Measurements from ENCODE around the gene SLIT1.

SLIT1 gene

DNA sequence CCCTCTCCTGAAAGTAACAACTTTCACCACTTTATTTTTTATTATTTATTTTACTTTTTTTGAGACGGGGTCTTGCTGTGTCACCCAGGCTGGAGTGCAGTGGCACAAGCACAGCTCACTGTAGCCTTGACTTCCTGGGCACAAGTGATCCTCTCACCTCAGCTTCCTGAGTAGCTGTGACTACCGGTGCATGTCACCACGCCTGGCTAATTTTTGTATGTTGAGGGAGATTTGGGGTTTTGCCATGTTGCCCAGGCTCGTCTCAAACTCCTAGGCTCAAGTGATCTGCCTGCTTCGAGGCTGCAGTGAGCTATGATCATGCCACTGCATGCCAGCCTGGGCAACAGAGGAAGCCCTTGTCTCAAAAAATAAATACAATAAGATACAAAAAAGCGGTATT, 14.9 kb upstream of the SLIT1 start:
- no peak for DNase-seq (ENCODE audit: low spot score)

- DNase-seq (ENCODE audit: low spot score) = no peak
Measured at GRCh38 chr10:97199152-97199551, 13.4 kb upstream of the SLIT1 start.

GRCh38 chr10:97197030-97197500, 11.3 kb upstream of the SLIT1 start:
- DNase-seq (ENCODE audit: low spot score) = no peak

GRCh38 chr10:97196223-97197029, 10.7 kb upstream of the SLIT1 start:
- peak; percentile 72 for DNase-seq (ENCODE audit: low spot score)

GRCh38 chr10:97195706-97196222, 10.0 kb upstream of the SLIT1 start:
- DNase-seq (ENCODE audit: low spot score) = no peak

DNA sequence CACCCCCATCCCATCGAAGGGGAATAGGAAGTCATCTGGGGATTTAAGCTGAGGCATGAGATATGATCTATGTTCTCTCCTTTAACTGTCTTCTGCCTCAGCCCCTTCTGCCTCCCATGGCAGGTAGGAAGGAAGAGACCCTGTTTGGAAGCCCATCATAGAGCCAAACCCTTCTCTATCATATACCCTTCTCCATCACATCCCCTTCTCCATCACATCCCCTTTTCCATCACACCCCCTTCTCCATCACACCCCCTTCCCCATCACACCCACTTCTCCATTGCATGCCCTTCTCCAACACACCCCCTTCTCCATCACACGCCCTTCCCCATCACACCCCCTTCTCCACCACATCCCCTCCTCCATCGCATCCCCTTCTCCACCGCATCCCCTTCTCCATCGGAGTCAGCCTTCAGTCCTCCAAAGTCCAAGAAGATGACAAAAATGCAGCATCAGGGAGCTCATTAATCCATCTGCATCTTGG, 7.2 kb upstream of the SLIT1 start:
- no peak for DNase-seq (ENCODE audit: low spot score)

- no peak for DNase-seq (ENCODE audit: low spot score)
Measured at GRCh38 chr10:97190450-97190849, 4.7 kb upstream of the SLIT1 start.

DNA sequence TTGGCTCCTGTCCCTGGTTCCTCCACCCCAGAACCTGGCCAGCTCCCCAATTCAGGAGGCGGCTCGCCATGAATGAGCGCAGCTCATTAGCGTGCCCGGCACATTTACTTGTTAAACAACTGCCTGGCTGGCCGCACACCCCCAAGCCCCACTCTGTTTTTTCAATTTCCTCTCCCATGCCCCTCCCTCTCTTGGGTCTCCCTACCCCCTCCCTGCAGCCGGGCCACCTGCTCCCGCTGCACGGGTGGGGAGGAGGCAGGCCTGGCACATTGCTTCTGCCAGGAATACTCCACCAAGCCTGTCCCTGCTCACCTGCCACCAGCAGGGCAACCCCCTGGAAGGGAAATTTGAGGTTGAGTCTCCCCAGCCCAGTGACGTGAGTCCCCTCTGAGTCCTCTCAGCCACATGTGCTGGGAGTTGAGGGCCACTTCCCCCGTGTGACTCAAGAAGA, 2.5 kb upstream of the SLIT1 start:
- DNase-seq (ENCODE audit: low spot score) = no peak

GRCh38 chr10:97186911-97187310, 1.2 kb upstream of the SLIT1 start:
- no peak for DNase-seq (ENCODE audit: low spot score)

GRCh38 chr10:97184971-97185325, 811 bp downstream of the SLIT1 start:
- DNase-seq (ENCODE audit: low spot score) = no peak

GRCh38 chr10:97183314-97183713, 2.4 kb downstream of the SLIT1 start:
- DNase-seq (ENCODE audit: low spot score) = no peak

GRCh38 chr10:97182288-97182990, 3.3 kb downstream of the SLIT1 start:
- no peak for DNase-seq (ENCODE audit: low spot score)

DNA sequence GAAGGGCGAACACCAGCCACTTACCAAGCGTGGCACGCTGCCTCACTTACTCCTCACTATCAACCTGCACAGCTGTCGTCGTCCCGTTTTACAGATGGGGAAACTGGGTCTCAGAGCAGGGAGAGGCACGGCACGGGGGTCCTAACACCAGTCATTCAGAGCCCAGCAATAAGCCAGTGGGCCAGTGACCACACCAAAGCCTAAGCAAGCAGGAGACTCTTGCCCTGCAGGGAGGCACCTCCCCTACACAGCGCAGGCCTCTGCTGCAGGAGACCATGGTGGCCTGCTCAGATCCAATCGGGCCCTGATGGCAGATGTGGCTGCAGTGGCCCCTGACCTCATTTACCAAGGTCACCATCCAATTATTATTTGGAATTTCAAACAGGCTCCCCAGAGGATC, 4.8 kb downstream of the SLIT1 start:
- DNase-seq (ENCODE audit: low spot score) = no peak

DNA sequence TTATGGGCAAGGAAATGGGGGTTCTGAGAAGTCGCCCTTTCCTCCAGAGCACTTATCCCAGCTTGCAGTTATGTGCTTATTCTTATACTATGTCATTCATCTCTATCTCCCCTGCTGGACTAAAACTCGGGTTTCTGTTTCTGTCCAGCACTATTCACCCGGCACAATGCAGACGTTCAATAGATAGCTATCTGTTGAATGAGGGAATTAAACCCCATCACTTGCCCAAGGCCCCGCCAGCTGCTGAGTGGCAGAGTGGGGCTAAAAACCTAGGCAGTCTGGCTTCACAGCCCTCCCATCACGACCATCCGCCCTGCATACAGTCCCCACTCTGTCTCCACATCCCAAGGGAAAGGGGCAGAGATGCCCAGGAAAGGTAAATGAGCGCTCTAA, 5.4 kb downstream of the SLIT1 start:
- no peak for DNase-seq (ENCODE audit: low spot score)

GRCh38 chr10:97179731-97180362, 5.9 kb downstream of the SLIT1 start:
- peak; percentile 62 for DNase-seq (ENCODE audit: low spot score)

DNA sequence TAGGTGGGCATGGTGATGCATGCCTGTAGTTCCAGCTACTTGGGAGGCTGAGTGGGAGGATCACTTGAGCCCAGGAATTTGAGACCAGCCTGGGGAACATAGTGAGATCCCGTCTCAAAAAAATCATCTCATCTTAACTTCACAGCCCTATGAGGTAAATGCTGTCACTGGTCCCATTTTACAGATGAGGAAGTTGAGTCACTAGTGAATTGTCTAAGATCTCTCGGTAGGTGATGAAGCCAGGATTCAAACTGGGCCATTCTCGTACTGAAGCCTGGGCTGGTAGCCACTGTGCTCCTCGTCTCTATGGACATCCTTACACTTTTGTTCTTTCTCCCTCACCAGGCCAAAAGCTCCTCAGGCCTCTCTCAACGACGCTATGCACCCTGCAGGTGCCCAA, 6.4 kb downstream of the SLIT1 start:
- no peak for DNase-seq (ENCODE audit: low spot score)

DNA sequence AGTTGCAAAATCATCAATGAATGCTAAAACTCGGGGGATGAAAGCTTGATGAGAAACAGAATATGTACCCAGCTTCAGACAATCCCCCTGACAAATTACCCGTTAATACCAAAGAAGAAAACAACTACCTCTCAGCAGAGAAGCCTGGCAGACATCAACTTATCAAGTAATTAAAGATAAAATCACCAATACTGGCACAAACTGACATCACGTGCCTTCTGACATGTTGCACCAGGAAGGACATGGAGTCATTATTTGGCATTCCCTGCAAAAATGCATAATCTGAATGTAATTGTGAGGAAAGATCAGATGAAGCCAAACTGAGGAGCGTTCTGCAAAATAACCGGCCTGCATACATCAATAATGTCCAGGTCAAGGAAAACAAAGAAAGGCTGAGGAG, 7.7 kb downstream of the SLIT1 start:
- DNase-seq (ENCODE audit: low spot score) = no peak

DNA sequence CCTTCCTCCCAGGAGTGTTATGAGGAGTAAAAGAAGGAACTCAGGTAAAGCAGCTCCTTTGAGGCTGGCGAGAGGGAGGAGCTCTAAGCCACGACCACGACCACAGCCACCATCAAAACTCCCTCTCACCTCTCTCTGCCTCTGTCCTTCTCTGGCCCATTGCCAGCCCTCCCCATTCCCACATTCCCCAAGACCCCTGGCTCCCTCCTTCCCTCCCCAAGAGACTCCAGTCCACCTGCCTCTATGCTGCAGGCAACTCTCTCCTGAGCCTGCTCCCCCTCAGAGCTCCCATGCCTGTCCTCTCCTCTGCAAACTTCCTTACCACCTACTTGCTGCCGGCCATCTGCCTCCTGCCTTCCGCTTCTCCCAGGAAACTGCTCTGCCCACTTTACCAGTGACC, 9.5 kb downstream of the SLIT1 start:
- no peak for DNase-seq (ENCODE audit: low spot score)

DNA sequence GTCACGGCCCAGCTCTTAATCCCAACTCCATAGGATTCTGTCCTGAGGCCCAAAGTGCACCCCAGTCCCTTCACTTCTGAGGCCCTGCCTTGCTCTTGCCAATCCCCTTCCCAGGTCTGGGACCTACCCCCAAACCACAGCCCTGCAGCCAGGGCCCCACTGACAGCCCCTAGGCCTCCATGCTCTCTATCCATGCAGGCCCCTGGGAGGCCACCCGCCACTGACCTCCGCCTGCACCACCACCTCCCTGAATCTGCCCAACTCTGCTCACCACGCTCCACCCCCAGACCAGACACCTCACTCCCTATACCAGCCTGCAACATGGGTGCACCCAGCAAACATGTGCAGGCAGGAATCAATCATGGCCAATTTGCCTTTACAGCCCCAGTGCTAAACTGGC, 10.2 kb downstream of the SLIT1 start:
- DNase-seq (ENCODE audit: low spot score) = no peak

- DNase-seq (ENCODE audit: low spot score) = no peak
Measured at GRCh38 chr10:97174941-97175340, 10.8 kb downstream of the SLIT1 start.

GRCh38 chr10:97174276-97174775, 11.4 kb downstream of the SLIT1 start:
- DNase-seq (ENCODE audit: low spot score) = no peak

DNA sequence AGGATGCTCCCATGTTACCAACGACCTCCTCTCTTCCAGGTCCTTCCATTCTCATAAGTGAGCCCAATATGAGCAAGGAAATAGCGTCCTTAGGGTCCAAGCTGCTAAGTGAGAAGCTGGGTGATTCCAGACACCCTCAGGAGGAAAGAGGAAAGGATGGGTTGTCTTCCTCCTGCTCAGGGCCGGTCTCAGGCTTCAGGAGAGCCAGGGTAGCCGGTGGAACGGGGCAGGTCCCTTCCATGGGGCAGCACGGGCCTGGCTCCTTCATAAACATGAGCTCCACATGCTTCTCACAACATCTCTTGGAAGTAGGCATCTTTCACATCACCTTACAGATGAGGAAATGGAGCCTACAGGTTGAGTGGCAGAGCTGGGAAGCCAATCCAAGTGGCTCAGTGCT, 12.7 kb downstream of the SLIT1 start:
- DNase-seq (ENCODE audit: low spot score) = no peak

DNA sequence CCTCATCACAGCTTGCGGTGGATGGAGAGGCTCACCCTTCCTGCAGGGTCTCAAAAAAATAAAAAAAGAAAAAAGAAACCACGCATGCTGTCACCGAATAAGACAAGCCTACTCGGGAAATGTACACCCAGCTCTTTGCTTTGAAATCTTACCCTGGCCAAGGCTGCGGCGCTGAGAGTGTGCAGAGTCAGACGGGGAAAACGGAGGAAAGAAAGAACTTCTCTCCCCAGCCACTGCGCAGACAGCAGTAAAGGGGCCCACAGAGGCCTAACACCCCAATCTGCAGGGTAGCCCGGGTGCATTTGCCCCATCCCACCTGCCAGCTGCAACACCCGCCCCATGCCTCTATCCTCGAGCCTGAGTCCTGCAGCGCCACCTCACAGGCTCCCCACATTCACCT, 14.8 kb downstream of the SLIT1 start:
- DNase-seq (ENCODE audit: low spot score) = no peak
